Activated naive CD4-positive, alpha-beta T cell treated with Interleukin-2 at 50 U/mL for 16 hours (primary cell): ENCODE data around the gene PMP22.
"Not testable (repeated sequence)": the region's sequence is repeated elsewhere in the genome, so short reads cannot be mapped to it uniquely, and the experiment has no call there.

Experiments used
- DNase-seq: peaks from one replicate; pipeline ENCODE4 v3.0.0-alpha.2; 2020

The PMP22 gene

DNA sequence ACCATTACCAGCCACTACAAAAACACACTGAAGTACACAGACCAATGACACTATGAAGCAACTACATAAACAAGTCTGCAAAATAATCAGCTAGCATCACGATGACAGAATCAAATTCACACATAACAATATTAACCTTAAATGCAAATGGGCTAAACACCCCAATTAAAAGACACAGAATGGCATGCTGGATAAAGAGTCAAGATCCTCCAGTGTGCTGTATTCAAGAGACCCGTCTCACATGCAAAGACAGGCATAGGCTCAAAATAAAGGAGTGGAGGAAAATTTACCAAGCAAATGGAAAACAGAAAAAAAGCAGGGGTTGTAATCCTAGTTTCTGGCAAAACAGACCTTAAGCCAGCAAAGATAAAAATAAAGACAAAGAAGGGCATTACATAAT lies 64.6 kb downstream of the PMP22 start:
- not testable (repeated sequence) for DNase-seq

DNA sequence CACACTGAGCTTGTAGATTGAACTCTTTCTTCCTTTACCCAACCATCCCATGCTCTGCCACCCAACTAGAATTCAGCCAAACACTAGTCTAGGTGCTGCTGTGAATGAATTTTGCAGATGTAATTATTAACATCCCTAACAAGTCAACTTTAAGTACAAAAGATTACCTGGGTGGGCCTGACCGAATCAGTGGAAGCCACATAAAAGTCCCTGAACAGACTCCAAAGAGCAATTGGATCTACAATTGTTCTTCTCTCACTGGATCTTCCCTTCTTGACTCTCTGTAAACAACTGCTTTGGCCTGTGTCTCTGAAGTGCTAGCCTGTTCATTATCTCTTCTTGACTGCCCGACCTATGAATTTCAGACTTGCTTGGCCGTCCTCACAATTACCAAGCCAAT lies 67.9 kb downstream of the PMP22 start:
- DNase-seq, result no peak

DNA sequence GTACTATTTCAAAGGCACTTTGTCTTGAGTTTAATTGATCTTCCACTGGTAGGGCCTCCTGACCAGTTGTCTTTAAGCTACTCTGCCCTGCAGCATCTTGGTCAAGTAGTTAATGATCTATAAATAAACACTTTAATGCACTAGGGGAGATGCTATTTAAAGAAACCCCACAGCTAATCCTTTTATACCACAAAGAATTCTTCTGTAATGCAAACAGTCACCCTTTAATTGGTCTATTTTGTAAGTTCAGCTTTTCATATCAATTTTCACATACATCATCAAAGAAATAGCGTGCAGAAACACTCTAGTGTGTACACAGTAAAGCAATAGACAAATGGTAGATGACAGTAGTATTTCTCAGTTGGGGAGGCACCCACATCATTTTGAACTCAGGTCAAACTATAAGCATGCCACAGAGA lies 70.3 kb downstream of the PMP22 start:
- no peak for DNase-seq

DNA sequence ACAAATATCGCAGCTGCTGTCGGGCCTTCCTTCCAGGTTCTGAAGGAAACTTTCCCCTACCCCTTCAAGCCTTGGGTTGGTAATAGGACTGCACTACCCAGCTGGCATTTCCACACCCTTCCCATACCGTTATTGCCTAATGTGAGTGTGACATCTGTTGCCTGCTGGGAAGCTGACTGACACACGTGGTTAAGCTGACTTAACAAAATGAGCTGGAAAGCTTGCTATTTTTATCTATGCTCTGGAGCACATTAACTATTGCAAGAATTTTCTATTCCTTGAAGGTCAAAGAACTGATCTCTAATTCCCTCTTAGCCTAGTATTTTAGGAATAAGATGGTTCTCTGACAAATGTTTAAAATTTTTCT lies 79.5 kb downstream of the PMP22 start:
- DNase-seq, result no peak

DNA sequence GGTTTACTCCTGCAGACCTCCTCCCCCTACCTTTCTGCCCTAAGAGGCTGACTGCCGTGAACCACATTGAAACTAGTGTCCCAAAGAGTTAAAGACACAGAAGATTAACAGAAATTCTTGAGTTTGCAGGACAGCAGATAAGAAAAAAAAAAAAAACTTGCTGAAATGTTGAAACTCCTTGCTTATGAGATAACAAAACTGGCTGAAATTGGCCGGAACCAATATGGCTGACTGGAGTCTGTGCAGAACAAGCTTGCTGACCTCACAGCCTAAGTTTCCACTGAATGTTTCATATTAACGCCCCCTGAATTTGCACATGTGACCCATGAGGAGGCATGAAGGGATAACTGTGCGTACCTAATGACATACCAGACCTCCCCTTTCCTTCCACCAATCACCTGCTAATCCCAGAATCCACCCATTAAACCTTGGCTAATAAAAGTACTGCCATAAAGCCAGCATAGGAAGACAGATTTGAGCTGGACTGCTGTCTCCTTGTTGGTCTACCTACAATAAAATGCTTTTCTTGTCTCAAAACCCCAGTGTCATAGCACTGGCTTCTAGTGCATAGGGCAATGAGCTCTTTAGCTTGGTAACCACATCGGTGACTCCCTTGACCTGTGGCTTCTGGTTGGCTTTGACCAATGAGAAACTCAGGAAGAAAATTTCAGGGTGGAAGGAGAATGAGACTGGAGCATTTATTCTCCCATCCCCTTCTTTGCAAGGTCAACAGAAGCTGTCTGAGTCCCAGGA lies 80.1 kb downstream of the PMP22 start:
- DNase-seq, result no peak

DNA sequence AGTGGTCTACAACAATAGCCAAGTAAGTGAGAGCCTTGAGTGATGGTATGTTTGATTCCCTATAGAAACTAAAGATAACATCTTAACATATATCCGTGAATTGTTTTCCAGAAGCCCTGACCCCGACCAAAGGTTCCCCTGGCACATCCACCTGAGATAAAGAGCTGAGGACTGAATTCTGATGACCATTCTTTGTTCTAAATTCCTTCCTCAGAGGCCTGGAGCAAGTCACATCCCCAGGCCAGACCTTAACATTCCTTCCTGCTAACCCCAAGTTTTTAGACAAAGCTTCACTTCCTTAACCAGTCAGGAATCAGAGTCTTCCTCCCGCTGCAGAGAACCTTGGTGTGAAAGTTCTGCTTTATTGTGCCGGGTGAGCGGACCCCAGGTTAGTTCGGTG lies 83.3 kb downstream of the PMP22 start:
- DNase-seq, result no peak

DNA sequence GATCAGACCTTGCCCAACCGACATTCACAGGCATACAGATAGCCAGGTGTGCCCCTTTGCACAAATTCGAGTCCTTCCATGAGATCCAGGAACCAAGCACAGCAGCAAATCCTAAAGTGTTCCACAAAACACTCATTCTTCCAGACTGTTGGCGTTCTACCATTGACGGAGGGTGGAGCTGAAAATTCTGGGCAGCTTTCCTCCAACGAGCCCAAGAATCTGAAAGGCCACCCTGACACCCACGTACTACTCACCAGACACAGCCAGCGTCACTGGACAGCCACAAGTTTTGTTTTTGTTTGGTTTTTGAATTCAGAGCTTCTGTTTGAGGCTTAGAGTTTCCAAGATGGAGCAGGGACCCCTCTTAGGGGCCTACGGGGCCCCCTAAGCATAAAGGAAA lies 83.8 kb downstream of the PMP22 start:
- no peak for DNase-seq

DNA sequence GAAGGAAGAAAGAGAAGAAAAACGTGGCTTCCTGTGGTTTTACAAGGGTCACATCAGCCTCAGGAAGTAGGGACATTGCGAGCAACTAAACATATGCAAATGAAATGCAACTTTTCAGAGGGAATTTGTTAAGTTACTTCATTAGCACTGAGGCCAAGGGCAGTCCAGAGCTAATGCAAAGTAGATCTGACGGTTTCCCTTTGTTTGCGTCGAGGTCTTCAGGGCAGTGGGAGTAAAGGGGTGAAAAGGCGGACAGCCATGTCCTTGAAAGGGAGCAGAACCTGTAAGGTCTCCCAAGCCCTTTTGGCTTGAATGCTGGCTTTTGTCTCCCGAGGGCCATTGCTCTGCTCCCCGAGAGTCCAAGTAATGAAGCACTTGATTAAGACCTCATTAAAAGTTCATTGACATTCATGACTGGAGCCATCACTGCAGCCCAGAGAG lies 85.0 kb downstream of the PMP22 start:
- DNase-seq, result no peak
